ENCODE measurements around the gene PPP2R2B.

- TF ChIP-seq POLR2A (IDR thresholded peaks at IDR 0.05; ENCODE audit: low read length) (no peak), GATA1 (IDR thresholded peaks at IDR 0.05; ENCODE audit: low read depth, low read length) (no peak)
These were observed 182.9 kb downstream of the PPP2R2B start for GRCh38 chr5:146695646-146696045.

All from erythroblast (primary cell).